Transverse colon (tissue), 4 donors: ENCODE results near the gene SBSN.

Source experiments
- POLR2A ChIP-seq: fragments of 450-650 bp; IDR thresholded peaks from one replicate; pipeline ENCODE4 v1.6.1; 2016; ENCODE audit warnings: antibody characterized with exemption, mild to moderate bottlenecking, moderate library complexity
- POLR2AphosphoS5 ChIP-seq, 3 donors: sonication (generic); formaldehyde crosslinking; IDR thresholded peaks; one replicate each; pipeline ENCODE4 v1.6.1; 2016; ENCODE audit warnings: antibody characterized with exemption in 3 of 3
- TF ChIP-seq, protein P1 (sequence below), 5 experiments: fragments of 200-600 bp in 3 of 5; fragments of 450-650 bp in 2 of 5; sonication (generic) in 3 of 5; IDR thresholded peaks; 1 replicate in 2 of 5; 2 replicates in 3 of 5; pipeline ENCODE4 v1.5.1; 2016 to 2017; ENCODE audit warnings: antibody characterized with exemption in 5 of 5, inconsistent platforms in 3 of 5, mild to moderate bottlenecking in 2 of 5, moderate library complexity in 1 of 5

DNA sequence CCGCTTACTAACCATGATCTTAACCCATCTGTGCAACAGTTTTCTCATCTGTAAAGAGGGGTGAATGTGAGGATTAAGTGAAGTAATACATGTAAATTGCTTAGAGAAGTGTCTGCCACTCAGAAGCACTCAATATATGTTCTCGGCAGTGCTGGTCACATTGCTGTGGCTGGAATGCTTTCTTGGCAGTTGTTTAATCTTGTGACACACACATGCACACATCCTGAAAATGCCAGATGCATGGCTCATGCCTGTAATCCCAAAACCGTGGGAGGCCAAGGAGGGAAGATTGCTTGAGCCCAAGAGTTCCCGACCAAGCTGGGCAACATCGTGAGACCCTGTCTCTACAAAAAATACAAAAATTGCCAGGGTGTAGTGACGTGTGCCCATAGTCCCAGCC is 9.8 kb downstream of the SBSN start:
- TF ChIP-seq POLR2A (no peak), POLR2AphosphoS5 (IDR thresholded peaks at IDR 0.05) (no peak)
- TF ChIP-seq, protein P1, sequence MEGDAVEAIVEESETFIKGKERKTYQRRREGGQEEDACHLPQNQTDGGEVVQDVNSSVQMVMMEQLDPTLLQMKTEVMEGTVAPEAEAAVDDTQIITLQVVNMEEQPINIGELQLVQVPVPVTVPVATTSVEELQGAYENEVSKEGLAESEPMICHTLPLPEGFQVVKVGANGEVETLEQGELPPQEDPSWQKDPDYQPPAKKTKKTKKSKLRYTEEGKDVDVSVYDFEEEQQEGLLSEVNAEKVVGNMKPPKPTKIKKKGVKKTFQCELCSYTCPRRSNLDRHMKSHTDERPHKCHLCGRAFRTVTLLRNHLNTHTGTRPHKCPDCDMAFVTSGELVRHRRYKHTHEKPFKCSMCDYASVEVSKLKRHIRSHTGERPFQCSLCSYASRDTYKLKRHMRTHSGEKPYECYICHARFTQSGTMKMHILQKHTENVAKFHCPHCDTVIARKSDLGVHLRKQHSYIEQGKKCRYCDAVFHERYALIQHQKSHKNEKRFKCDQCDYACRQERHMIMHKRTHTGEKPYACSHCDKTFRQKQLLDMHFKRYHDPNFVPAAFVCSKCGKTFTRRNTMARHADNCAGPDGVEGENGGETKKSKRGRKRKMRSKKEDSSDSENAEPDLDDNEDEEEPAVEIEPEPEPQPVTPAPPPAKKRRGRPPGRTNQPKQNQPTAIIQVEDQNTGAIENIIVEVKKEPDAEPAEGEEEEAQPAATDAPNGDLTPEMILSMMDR (IDR thresholded peaks at IDR 0.05): no peak
